ACC112 (cell line): ENCODE data around the gene COA6.
"Not testable (repeated sequence)": the region's sequence is repeated elsewhere in the genome, so short reads cannot be mapped to it uniquely, and the experiment has no call there.

Experiments
- H2AFZ ChIP-seq: fragments of 200-600 bp; sonication (generic); one replicate; pipeline ENCODE4 v1.6.0; 2017; ENCODE audit warnings: antibody characterized with exemption, low read length; ENCODE audit not compliant: unreplicated experiment
- H3K27ac ChIP-seq: fragments of 200-600 bp; sonication (generic); 2 replicates; pipeline ENCODE4 v1.5.1; 2014; ENCODE audit warnings: low read depth, mild to moderate bottlenecking, antibody characterized with exemption, low read length, moderate library complexity
- H3K27me3 ChIP-seq: fragments of 200-600 bp; sonication (generic); 2 replicates; pipeline ENCODE4 v1.6.1; 2014; ENCODE audit warnings: mild to moderate bottlenecking, antibody characterized with exemption, low read length, moderate library complexity, mixed read lengths; ENCODE audit not compliant: insufficient read depth
- H3K36me3 ChIP-seq: fragments of 200-600 bp; sonication (generic); 2 replicates; pipeline ENCODE4 v1.6.1; 2016; ENCODE audit warnings: mild to moderate bottlenecking, antibody characterized with exemption, low read length, moderate library complexity, mixed read lengths; ENCODE audit not compliant: insufficient read depth
- H3K4me1 ChIP-seq: fragments of 200-600 bp; sonication (generic); one replicate; pipeline ENCODE4 v1.6.1; 2016; ENCODE audit warnings: low read length, mixed read lengths; ENCODE audit not compliant: insufficient read depth, unreplicated experiment, control insufficient read depth
- H3K4me3 ChIP-seq: fragments of 200-600 bp; sonication (generic); 2 replicates; pipeline ENCODE4 v1.5.1; 2014; ENCODE audit warnings: mild to moderate bottlenecking, low read depth, low read length
- H3K79me2 ChIP-seq: fragments of 200-600 bp; sonication (generic); one replicate; pipeline ENCODE4 v1.6.0; 2016; ENCODE audit warnings: low read length; ENCODE audit not compliant: control insufficient read depth, unreplicated experiment, insufficient read depth

COA6 gene

DNA sequence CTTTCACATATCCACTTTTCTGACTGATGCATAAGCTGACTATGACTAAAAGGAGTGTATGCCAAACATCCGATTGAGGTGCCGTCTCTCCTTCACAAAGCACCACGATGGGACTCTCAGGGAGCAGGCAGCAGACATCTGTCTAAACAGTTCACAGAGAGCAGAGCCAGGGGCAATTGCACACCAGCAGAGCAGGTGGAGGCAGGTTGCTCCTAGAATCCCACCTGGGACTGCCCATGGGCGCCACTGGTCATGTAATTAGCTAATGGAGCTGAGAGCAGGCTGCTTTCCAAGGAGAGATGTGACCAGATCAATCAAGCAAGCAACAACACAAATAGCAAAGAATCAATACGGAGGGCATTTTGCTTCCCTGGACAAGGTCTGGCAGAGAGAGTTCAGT lies 30.5 kb upstream of the COA6 start:
- no peaks in the 10 kb centered on the region for H3K4me1 ChIP-seq
- H3K4me3 ChIP-seq = no peak overlapping the region
- H3K79me2 ChIP-seq = no peaks in the 10 kb centered on the region
- H3K27me3 ChIP-seq = peaks cover 8% of the 10 kb centered on the region; the same call in 1 of the 2 replicates
- no peaks in the 10 kb centered on the region for H3K36me3 ChIP-seq
- H2AFZ ChIP-seq = no peak overlapping the region
- no peak overlapping the region for H3K27ac ChIP-seq

DNA sequence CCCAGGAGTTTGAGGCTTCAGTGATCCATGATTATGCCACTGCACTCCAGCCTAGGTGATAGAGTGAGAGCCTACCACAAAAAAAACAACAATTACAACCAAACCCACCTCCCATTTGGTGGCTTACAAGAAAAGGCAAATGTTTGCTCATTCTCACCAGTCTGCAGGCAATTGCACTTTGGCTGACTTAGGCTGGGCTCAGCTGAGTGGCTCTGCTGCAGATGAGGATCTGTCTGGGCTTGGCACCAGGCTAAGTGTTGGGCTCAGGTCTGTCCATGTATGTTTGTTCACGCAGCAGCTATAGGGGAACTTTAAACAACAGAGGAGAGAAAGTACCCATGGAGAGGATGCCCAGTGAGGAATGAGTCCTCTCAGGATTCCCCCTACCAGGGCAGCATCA lies 28.0 kb upstream of the COA6 start:
- Histone ChIP-seq H3K4me3 (no peak overlapping the region), H3K36me3 (no peaks in the 10 kb centered on the region), H3K79me2 (no peaks in the 10 kb centered on the region), H3K27me3 (peaks cover 6% of the 10 kb centered on the region; the same call in 1 of the 2 replicates), H3K4me1 (no peaks in the 10 kb centered on the region), H2AFZ (no peak overlapping the region), H3K27ac (no peak overlapping the region)

DNA sequence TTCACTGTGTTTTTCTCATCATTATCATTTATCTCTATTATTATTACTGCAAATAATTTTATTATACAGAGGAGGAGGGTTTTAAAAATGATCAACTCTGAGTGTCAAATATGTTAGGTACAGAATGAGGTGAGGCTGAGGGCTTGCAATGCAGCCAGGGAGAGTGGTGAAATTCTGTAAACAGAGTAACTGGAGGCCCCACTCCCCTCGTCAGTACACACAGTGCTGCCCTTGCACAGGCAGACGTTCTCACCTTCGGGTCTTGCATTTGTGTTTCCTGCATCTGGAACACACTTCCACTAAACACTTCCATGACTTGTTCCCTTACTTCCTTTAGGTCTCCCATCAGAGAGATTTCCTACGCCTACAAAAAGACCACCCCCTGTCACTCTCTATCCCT lies 24.3 kb upstream of the COA6 start:
- no peaks in the 10 kb centered on the region for H3K36me3 ChIP-seq
- peaks cover 7% of the 10 kb centered on the region for H3K27me3 ChIP-seq
- H3K4me1 ChIP-seq = no peaks in the 10 kb centered on the region
- no peak overlapping the region for H3K27ac ChIP-seq
- H3K4me3 ChIP-seq = no peak overlapping the region
- H3K79me2 ChIP-seq = no peaks in the 10 kb centered on the region
- no peak overlapping the region for H2AFZ ChIP-seq

DNA sequence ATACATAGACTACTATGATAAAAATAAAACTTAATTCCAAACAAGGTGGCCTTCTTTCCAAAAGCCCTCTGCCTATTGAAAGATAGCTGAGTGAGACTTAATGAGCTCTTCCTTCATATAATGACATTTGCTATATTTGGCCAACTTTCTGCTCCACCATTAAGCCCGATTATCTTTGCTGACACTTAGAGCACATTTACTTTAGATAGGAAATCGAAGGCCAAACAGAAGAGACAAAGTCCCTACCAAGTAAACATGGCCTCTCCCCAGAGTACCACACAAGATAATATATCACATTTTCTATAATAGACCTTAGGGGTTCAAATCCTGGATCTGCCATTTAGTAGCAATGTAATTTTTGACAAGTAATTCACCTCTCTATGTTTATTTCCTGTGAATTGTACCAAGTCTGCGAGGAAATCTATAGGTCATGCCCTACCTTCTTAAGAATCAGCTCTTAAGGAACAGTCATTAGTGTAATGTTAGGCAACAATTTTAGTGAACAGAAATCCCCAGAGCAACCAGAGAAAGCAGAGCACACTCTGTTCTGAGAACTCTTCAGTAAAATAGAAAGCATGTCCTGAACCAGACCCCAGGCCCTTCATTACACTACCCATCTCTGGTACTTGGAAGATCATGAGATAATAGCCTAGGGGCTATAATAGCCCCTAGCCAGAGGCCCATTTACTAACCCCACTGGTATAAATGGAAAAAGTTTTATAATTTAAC lies 17.3 kb upstream of the COA6 start:
- no peaks in the 10 kb centered on the region for H3K4me1 ChIP-seq
- H3K36me3 ChIP-seq = no peaks in the 10 kb centered on the region
- H3K79me2 ChIP-seq = no peaks in the 10 kb centered on the region
- H3K27ac ChIP-seq = no peak overlapping the region
- H3K27me3 ChIP-seq = peaks cover 16% of the 10 kb centered on the region
- no peak overlapping the region for H2AFZ ChIP-seq
- H3K4me3 ChIP-seq = no peak overlapping the region

DNA sequence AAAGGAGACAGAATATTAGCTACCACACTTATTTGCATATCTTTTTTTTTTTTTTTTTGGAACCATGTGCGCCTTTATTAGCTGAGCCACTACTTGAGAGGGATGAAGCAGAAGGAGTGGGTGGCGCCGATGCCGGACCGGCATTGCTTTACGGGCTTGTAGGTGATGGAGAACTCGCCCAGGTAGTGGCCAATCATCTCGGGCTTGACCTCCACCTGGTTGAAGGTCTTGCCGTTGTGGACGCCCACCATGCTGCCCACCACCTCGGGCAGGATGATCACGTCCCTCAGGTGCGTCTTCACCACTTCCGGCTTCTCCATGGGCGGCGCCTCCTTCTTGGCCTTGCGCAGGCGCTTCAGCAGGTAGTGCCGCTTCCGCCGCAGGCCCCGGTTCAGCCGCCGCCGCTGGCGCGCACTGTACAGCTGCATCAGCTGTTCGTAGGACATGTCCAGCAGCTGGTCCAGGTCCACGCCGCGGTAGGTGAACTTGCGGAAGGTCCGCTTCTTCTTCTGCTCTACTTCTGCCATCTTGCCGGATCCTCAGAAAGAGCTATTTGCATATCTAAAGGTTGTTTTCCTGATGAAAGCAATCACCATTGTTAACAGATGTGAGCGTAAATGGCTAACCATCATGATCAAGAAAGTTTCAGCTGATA lies 16.5 kb upstream of the COA6 start:
- H3K36me3 ChIP-seq, H3K79me2 ChIP-seq, H2AFZ ChIP-seq, H3K4me1 ChIP-seq, H3K27ac ChIP-seq: not testable (repeated sequence)
- peaks cover 13% of the 10 kb centered on the region for H3K27me3 ChIP-seq
- H3K4me3 ChIP-seq = peak overlapping the region; percentile 52

DNA sequence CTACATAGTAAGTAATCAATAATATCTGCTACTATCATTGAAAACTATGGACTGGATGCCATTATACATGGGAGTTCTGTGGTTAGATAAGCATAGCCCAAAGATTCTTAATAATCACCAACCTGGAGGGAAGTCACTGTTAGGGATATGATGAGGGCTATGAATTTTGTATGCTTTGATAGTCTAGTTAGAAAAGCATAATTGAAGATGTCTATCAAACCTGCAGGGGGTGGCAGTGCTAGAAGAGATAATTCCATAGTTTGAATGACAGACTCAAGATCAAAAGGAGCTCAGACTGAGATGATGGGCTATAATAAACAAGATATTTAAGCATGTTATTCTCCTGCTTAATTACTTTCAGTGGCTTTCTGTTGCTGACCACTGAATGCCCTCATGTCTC lies 15.4 kb upstream of the COA6 start:
- Histone ChIP-seq H3K36me3 (no peaks in the 10 kb centered on the region), H3K27ac (no peak overlapping the region), H3K4me1 (no peaks in the 10 kb centered on the region), H3K27me3 (peaks cover 9% of the 10 kb centered on the region), H3K4me3 (no peak overlapping the region), H2AFZ (no peak overlapping the region), H3K79me2 (no peaks in the 10 kb centered on the region)

DNA sequence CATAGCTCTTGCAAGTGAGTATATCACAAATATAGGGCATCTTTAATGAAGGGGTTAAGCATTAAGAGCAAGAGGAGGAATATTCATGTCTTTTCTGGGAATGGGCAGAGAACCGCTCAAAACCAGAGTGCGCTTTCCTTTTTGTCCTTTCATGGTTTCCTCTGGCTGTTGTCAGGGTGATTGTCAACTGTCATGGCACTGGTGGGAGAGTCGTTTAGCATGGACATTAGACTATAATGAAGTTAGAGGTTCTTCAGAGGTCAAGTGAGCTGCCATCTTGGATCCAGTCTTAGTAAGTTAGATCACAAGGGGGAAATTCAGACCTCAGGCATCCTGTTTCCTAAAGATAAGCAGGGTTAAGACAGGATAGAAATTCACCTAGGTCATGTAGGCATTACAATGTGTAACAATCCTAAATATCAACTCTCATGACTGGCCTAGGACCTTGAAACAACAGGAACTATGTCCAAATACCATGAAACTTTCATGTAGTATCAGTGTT lies 12.1 kb upstream of the COA6 start:
- Histone ChIP-seq H3K79me2 (no peaks in the 10 kb centered on the region), H3K36me3 (no peaks in the 10 kb centered on the region), H3K4me1 (no peaks in the 10 kb centered on the region), H2AFZ (no peak overlapping the region), H3K4me3 (no peak overlapping the region), H3K27me3 (peaks cover 4% of the 10 kb centered on the region; the same call in 1 of the 2 replicates), H3K27ac (no peak overlapping the region)

DNA sequence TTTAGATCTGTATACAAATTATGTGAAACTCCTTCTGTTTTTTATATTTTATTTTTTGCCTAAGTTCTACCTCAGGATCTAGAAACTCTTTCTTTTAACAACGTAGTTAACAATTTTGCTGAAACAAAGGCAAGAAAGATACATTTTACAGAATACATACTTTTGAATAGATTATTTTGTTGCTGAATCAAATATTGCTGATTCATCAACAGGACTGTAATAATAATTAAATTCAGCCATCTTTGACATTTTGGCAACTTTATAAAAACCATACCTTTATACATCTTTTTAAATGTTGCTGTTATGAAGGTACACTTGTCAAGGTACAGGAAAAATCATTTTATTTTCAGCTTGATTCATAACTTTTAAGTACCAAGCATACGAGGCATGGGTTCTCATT lies 10.7 kb upstream of the COA6 start:
- Histone ChIP-seq H2AFZ (no peak overlapping the region), H3K4me3 (no peak overlapping the region), H3K27ac (no peak overlapping the region), H3K79me2 (no peaks in the 10 kb centered on the region), H3K4me1 (no peaks in the 10 kb centered on the region), H3K36me3 (no peaks in the 10 kb centered on the region), H3K27me3 (peaks cover 3% of the 10 kb centered on the region; the same call in 1 of the 2 replicates)

DNA sequence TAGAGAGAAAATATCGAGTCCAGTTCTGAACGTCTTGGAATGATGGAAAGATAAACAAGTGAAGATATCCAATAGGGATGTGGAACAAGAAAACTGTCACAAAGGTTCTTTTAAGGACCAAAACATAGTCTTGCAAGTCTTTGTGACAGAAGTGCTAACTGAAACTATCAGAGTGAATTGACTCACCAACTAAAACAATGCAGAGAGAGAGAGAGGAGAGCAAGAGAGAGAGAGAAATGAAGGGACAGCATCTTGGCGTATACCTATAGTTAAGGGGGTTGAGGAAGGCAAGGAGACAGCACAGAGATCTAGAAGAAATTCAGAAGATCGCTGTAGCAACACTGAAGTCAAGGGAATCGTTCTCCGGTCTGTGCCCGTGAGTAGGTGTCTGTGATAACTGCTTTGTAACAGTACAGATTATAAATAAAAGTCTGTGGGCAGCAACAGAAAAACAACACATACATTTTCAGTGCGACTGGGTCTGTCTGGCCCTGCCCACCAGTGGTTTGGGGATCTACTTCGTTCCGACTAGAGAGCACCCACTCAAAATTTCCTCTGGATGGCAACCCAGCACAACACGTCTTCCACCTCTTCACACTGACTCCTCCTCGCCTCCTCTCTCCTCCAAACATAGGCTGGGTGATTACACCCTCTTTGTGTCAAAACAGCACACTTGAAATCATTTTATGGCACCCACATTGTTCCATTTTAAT lies 4.8 kb upstream of the COA6 start:
- Histone ChIP-seq H2AFZ (peak overlapping the region; percentile 6), H3K79me2 (peaks cover 8% of the 10 kb centered on the region), H3K4me1 (peaks cover 21% of the 10 kb centered on the region), H3K36me3 (no peaks in the 10 kb centered on the region), H3K27me3 (no peaks in the 10 kb centered on the region), H3K4me3 (no peak overlapping the region), H3K27ac (no peak overlapping the region)

DNA sequence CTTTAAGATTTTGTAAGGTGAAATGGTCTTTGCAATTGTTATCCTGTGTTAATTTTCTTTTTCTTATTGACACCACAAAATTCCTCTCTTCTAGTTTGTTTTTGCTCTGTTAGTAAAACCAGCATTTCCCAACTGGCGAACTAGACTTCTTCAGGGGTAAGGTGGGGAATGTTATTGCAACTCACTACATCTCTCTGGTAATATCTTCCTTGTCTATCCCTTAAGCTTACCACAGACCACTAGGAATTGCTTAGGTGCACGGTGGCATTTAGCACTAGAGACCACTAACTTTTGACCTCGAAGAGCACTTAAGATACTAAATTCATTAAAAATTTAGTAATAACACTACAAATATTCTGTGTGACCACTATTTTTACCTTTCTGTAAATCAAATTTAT lies 4.2 kb upstream of the COA6 start:
- Histone ChIP-seq H3K27me3 (no peaks in the 10 kb centered on the region), H3K27ac (peak overlapping the region; percentile 96), H3K4me1 (peaks cover 21% of the 10 kb centered on the region), H3K36me3 (no peaks in the 10 kb centered on the region), H2AFZ (peak overlapping the region; percentile 6), H3K4me3 (no peak overlapping the region), H3K79me2 (peaks cover 8% of the 10 kb centered on the region)
